K562 (cell line): Measurements from ENCODE around the gene FAM193A. TPM values are rescaled to one million over a fixed set of nuclear protein-coding genes. Genes with fewer than 3 reads are reported as not detected.

Source experiments
- ATAC-seq: fragments of 200-7000 bp; cut with Tn5 transposase; 3 replicates; pipeline ENCODE4 v1.9.1; 2020; ENCODE audit warnings: moderate library complexity
- BruUV-seq: library from RNA; stranded (reverse); fragments of 400-500 nt; replicated peaks from 2 replicates; lab custom pipeline; 2021; lab: Mats Ljungman, UMichigan
- CTCF ChIA-PET: fragments of 300-600 bp; formaldehyde crosslinking; extraction: SDS; loops from one replicate; lab custom pipeline; 2021; ENCODE audit warnings: low intra/inter-chr PET ratio; lab: Yijun Ruan, JAX
- POLR2A ChIA-PET: fragments of 300-600, 350-650 bp; sonication (Branson Sonifier 250); formaldehyde crosslinking; extraction: SDS; loops from one replicate; lab custom pipeline; 2021; ENCODE audit warnings: antibody characterized with exemption, inconsistent platforms; lab: Yijun Ruan, JAX
- DNase-seq, 4 experiments: peaks; one replicate each; pipeline versions ENCODE4 v3.0.0 to v3.0.0-alpha.2; 2011 to 2018; ENCODE audit warnings: low spot score in 3 of 4, mixed read lengths in 3 of 4; ENCODE audit errors: extremely low read depth in 1 of 4
- FAIRE-seq: peaks from 2 replicates; lab custom pipeline; 2011; peaks lifted over from hg19 to GRCh38; lab: Jason Lieb, UNC
- H2AFZ ChIP-seq: 2 replicates; pipeline ENCODE4 v1.6.0; 2011; ENCODE audit warnings: low read depth, low read length, control low read depth, inconsistent platforms
- H3K27ac ChIP-seq: fragments of 200-600 bp; 3 replicates; pipeline ENCODE4 v1.8.0; 2011; ENCODE audit warnings: low read depth, mild to moderate bottlenecking, control low read depth, inconsistent platforms, low read length, moderate library complexity, mixed read lengths; ENCODE audit errors: extremely low read depth
- H3K27me3 ChIP-seq, 2 experiments: fragments of 300-600 bp in 1 of 2; 2 replicates in 1 of 2; 3 replicates in 1 of 2; pipeline versions ENCODE4 v1.6.0 to v1.8.0; 2011; ENCODE audit warnings: inconsistent platforms in 2 of 2, low read length in 2 of 2, mild to moderate bottlenecking in 1 of 2, mixed read lengths in 1 of 2, moderate library complexity in 1 of 2; ENCODE audit not compliant: control insufficient read depth in 2 of 2, insufficient read depth in 2 of 2
- H3K36me3 ChIP-seq: fragments of 300-600 bp; 3 replicates; pipeline ENCODE4 v1.8.0; 2011; ENCODE audit warnings: mild to moderate bottlenecking, low read length, inconsistent platforms; ENCODE audit not compliant: control insufficient read depth, insufficient read depth
- H3K4me1 ChIP-seq, 2 experiments: fragments of 200-600 bp in 1 of 2; replicated peaks in 1 of 2; 2 replicates in 1 of 2; 3 replicates in 1 of 2; pipeline versions ENCODE4 v1.5.1 to v1.8.0; 2011; ENCODE audit warnings: inconsistent platforms in 2 of 2, low read length in 2 of 2, mild to moderate bottlenecking in 1 of 2, mixed read lengths in 1 of 2, moderate library complexity in 1 of 2; ENCODE audit not compliant: control insufficient read depth in 2 of 2, insufficient read depth in 2 of 2
- H3K4me2 ChIP-seq: 2 replicates; pipeline ENCODE4 v1.6.1; 2011; ENCODE audit warnings: low read length, control low read depth, inconsistent platforms, mixed read lengths; ENCODE audit not compliant: insufficient read depth
- H3K4me3 ChIP-seq: fragments of 200-600 bp; sonication (generic), shearing (Covaris generic); 2 replicates; pipeline ENCODE4 v1.5.1; 2016; ENCODE audit warnings: control low read depth, inconsistent platforms
- H3K79me2 ChIP-seq: fragments of 200-600 bp; 3 replicates; pipeline ENCODE4 v1.8.0; 2011; ENCODE audit warnings: low read length, inconsistent platforms; ENCODE audit not compliant: control insufficient read depth, insufficient read depth
- H3K9ac ChIP-seq, 2 experiments: 2 replicates each; pipeline versions ENCODE4 v1.6.0 to v1.6.1; 2011; ENCODE audit warnings: low read depth in 2 of 2, low read length in 2 of 2, control low read depth in 1 of 2, inconsistent platforms in 1 of 2, mild to moderate bottlenecking in 1 of 2, mixed read lengths in 1 of 2; ENCODE audit not compliant: insufficient read depth in 1 of 2
- H3K9me1 ChIP-seq: one replicate; pipeline ENCODE4 v1.6.0; 2011; ENCODE audit warnings: inconsistent platforms, mild to moderate bottlenecking, low read length, moderate library complexity; ENCODE audit not compliant: control insufficient read depth, insufficient read depth
- H3K9me3 ChIP-seq: replicated peaks from 2 replicates; pipeline ENCODE4 v1.5.1; 2011; ENCODE audit warnings: low read depth, low read length, inconsistent platforms; ENCODE audit not compliant: control insufficient read depth, insufficient read depth
- H4K20me1 ChIP-seq: replicated peaks from 2 replicates; pipeline ENCODE4 v1.6.1; 2011; ENCODE audit warnings: low read length, inconsistent platforms, mixed read lengths; ENCODE audit not compliant: control insufficient read depth, insufficient read depth
- BACH1 ChIP-seq: fragments of 200-800 bp; sonication (Bioruptor generic); IDR thresholded peaks from 2 replicates; pipeline ENCODE4 v1.6.1; 2016; ENCODE audit warnings: missing genetic modification characterization, missing compliant biosample characterization
- ESRRA ChIP-seq: fragments of 450-650 bp; IDR thresholded peaks from 2 replicates; pipeline ENCODE4 v1.6.1; 2014; ENCODE audit warnings: low read depth, mild to moderate bottlenecking, moderate library complexity, borderline replicate concordance
- HIVEP1 ChIP-seq: fragments of 250-450 bp; sonication (Bioruptor Pico); IDR thresholded peaks from 2 replicates; pipeline ENCODE4 v1.4.0; 2020; ENCODE audit warnings: mild to moderate bottlenecking
- HMGN3 ChIP-seq: IDR thresholded peaks from 2 replicates; pipeline ENCODE4 v1.6.1; 2011; ENCODE audit warnings: borderline replicate concordance, low read depth, mild to moderate bottlenecking, mixed read lengths, low read length; ENCODE audit not compliant: insufficient read length; ENCODE audit errors: extremely low read depth
- KLF1 ChIP-seq: fragments of 450-650 bp; IDR thresholded peaks from 2 replicates; pipeline ENCODE4 v1.6.1; 2016; ENCODE audit warnings: missing genetic modification characterization, missing compliant biosample characterization
- PBX2 ChIP-seq, 2 experiments: IDR thresholded peaks in 1 of 2; conservative IDR thresholded peaks in 1 of 2; 2 replicates each; pipeline ENCODE4 v1.6.1; 2016; ENCODE audit warnings: low read depth in 2 of 2, mild to moderate bottlenecking in 1 of 2, missing compliant biosample characterization in 1 of 2, missing genetic modification characterization in 1 of 2, moderate library complexity in 1 of 2
- PHF20 ChIP-seq: fragments of 450-650 bp; IDR thresholded peaks from 2 replicates; pipeline ENCODE4 v1.6.1; 2018; ENCODE audit not compliant: partially characterized antibody
- PPARD ChIP-seq: fragments of 250-450 bp; sonication (Bioruptor Pico); IDR thresholded peaks from 2 replicates; pipeline ENCODE4 v1.8.0; 2022; ENCODE audit warnings: inconsistent platforms, mild to moderate bottlenecking, moderate library complexity
- PTRF ChIP-seq: fragments of 450-650 bp; IDR thresholded peaks from 2 replicates; pipeline ENCODE4 v1.6.1; 2016; ENCODE audit warnings: mild to moderate bottlenecking, missing genetic modification characterization, missing compliant biosample characterization
- SMAD1 ChIP-seq: fragments of 150-350 bp; IDR thresholded peaks from 2 replicates; pipeline ENCODE4 v1.6.1; 2014; ENCODE audit warnings: low read length, low read depth; ENCODE audit not compliant: partially characterized antibody
- SMARCB1 ChIP-seq: IDR thresholded peaks from 2 replicates; pipeline ENCODE4 v1.6.1; 2011; ENCODE audit warnings: improper control_type of control experiment, low read depth; ENCODE audit not compliant: insufficient read length
- SNAPC5 ChIP-seq: fragments of 250-450 bp; sonication (Bioruptor Pico); IDR thresholded peaks from 2 replicates; pipeline ENCODE4 v1.8.0; 2021; ENCODE audit warnings: moderate library complexity, mild to moderate bottlenecking, inconsistent platforms
- SPI1 ChIP-seq: IDR thresholded peaks from 2 replicates; pipeline ENCODE4 v1.6.1; 2011; ENCODE audit warnings: low read depth, low read length, control low read depth, borderline replicate concordance
- TGIF2 ChIP-seq: sonication (generic); formaldehyde crosslinking; IDR thresholded peaks from 2 replicates; pipeline ENCODE4 v1.8.1; 2022; ENCODE audit warnings: mild to moderate bottlenecking, missing genetic modification reagents, moderate library complexity
- XRCC4 ChIP-seq: IDR thresholded peaks from one replicate; pipeline ENCODE4 v1.6.1; 2011; ENCODE audit not compliant: insufficient read depth, insufficient read length; ENCODE audit errors: extremely low read depth
- YBX1 ChIP-seq: fragments of 450-650 bp; IDR thresholded peaks from 2 replicates; pipeline ENCODE4 v1.7.1; 2016; ENCODE audit warnings: mild to moderate bottlenecking
- ZNF184 ChIP-seq: sonication (generic); formaldehyde crosslinking; IDR thresholded peaks from 2 replicates; pipeline ENCODE4 v1.5.0; 2020; ENCODE audit warnings: missing genetic modification reagents
- WGBS: fragments of 100-300 bp; shearing (Covaris generic); methylation state at CpG from one replicate; pipeline ENCODE4 v1.1.6; 2016; ENCODE audit warnings: low coverage, mixed read lengths; ENCODE audit not compliant: insufficient coverage; ENCODE audit errors: missing lambda C conversion rate; 5-methylcytosine and 5-hydroxymethylcytosine counted together
- in situ Hi-C: fragments of 300-500 bp; cut with MboI; formaldehyde crosslinking; loops from 4 replicates; pipeline ENCODE4 v1.15.0; 2018; ENCODE audit warnings: inconsistent platforms, mixed read lengths
- intact Hi-C: fragments of 100-400 bp; cut with micrococcal nuclease; formaldehyde crosslinking; loops from 2 replicates; pipeline ENCODE4 v1.14.2; 2022
- polyA plus RNA-seq, 8 experiments: library from polyadenylated mRNA; depleted of rRNA in 4 of 8; stranded (reverse) in 5 of 8; unstranded in 3 of 8; fragments of >200 nt; fragmentation: Nextera tagmentation in 2 of 8; fragmentation: Illumina TruSeq in 1 of 8; extraction: Ambion mirVana in 2 of 8; extraction: Trizol in 1 of 8; gene quantifications; 2 replicates each; pipeline versions ENCODE4 v1.2.1 to v1.2.3, GENCODE V29; 2011 to 2014; ENCODE audit warnings: inconsistent platforms in 1 of 8, missing spikeins in 1 of 8
- total RNA-seq, 7 experiments: library from RNA; depleted of rRNA in 6 of 7; stranded (reverse); fragments of >200 nt in 6 of 7; fragmentation: Illumina TruSeq in 2 of 7; extraction: Trizol in 2 of 7; gene quantifications; 2 replicates each; pipeline versions ENCODE4 v1.2.1 to v1.2.3, GENCODE V29; 2011 to 2021; ENCODE audit warnings: low replicate concordance in 1 of 7
- TF ChIP-seq, protein P1 (sequence below): fragments of 250-450 bp; sonication (Bioruptor Pico); IDR thresholded peaks from 2 replicates; pipeline ENCODE4 v1.5.0; 2021; ENCODE audit warnings: mild to moderate bottlenecking, moderate library complexity

Gene FAM193A
- total and polyA plus RNA-seq, 9 of the 15 experiments (the other 6 are each of a cell fraction or from before 2014, with no cell fraction given): 0.46 to 24.6 (median 9.6) TPM

GRCh38 chr4:2691313-2691712 lies 154.9 kb downstream of the FAM193A start:
- no peak overlapping the region for H2AFZ ChIP-seq
- H3K4me2 ChIP-seq: no peak overlapping the region
- no peaks in the 10 kb centered on the region for H3K79me2 ChIP-seq
- FAIRE-seq (no peak), ATAC-seq (no peak), DNase-seq (no peak)
- H3K4me1 ChIP-seq: peaks cover 0 to 3% of the 10 kb centered on the region in 2 experiments; a peak in 1 of 5 replicates
- H3K4me3 ChIP-seq: no peak overlapping the region
- BruUV-seq: no TSS peak
- ChIA-PET CTCF (no interaction called here), POLR2A (interaction anchor here (0.8 to 1.1 kb wide), 2 partner anchors 10 to 15 kb away, joined by 3 read pairs; no protein-coding TSS in a partner anchor)
- in situ Hi-C loops (no loop called here), intact Hi-C loops (no loop called here)
- no peak overlapping the region for H3K27ac ChIP-seq
- H3K9ac ChIP-seq: no peak overlapping the region
- no peaks in the 10 kb centered on the region for H3K9me1 ChIP-seq
- no peaks in the 10 kb centered on the region for H4K20me1 ChIP-seq
- 89% methylated on average over 5 of the region's 5 CpGs for WGBS
- no peaks in the 10 kb centered on the region for H3K27me3 ChIP-seq
- H3K9me3 ChIP-seq: no peaks in the 10 kb centered on the region
- peaks cover 90% of the 10 kb centered on the region; the same call in 2 of the 3 replicates for H3K36me3 ChIP-seq
- TF ChIP-seq PPARD (CRISPR knock-in tag): no peak
- TF ChIP-seq PHF20: no peak
- TF ChIP-seq YBX1: no peak
- TF ChIP-seq ZNF184 (CRISPR knock-in tag): no peak
- TF ChIP-seq ESRRA: no peak
- no peak for TF ChIP-seq SMAD1
- no peak for TF ChIP-seq TGIF2
- no peak for TF ChIP-seq HMGN3
- TF ChIP-seq SNAPC5: no peak
- no peak for TF ChIP-seq BACH1 (tag)
- no peak for TF ChIP-seq KLF1 (tag)
- TF ChIP-seq PTRF: no peak
- TF ChIP-seq SMARCB1: no peak
- TF ChIP-seq, protein P1, sequence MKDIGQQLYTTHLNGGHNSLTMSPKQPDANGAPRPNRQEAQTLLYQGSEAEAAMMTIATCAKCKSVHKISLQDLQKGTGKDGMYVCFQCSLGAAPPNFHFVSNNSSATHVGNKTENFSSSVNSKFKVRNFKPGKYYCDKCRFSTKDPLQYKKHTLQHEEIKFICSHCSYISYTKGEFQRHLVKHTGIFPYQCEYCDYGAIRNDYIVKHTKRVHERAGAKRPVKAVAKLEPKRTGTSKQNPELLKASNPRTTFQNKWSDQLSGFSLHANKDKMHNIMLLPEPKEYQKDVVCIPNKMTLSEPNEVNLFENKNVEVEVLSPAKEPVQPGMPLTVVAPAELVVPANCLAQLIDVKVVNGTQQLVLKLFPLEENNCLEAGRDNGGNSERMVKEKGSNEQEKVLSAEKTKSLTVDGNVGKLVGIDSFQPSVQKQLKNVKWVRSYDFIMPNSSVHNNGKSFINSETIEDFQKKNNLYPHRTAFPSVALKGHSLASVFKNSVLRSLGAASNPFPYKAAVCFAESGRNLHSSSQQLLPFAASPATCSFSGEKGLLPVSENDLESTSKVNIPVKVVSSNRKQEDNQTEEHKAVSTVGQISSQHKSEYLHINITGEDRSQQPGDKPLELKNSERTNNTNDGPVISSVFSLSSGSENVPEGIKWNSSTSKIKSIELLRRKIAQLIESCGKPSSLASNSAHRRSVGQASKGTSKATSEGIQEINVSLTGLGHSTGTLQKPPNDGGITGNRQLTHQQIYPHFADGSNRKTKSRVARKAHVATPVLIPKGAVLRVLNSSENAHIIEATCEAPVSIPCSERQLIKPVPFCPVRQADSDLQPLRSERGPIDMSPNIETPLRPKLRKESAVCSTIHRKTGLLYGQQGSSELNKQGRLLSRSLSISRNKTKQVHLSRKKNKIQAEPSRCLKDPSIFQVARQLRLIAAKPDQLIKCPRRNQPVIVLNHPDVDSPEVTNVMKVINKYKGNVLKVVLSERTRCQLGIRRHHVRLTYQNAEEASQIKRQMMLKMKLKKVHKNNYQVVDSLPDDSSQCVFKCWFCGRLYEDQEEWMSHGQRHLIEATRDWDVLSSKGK (CRISPR knock-in tag): no peak
- no peak for TF ChIP-seq HIVEP1
- no peak for TF ChIP-seq SPI1
- TF ChIP-seq PBX2 (CRISPR knock-in tag; IDR thresholded peaks at IDR 0.05; ENCODE audit: low read depth): no peak
- TF ChIP-seq PBX2 (tag; conservative IDR thresholded peaks at IDR 0.05; ENCODE audit: low read depth): no peak
- TF ChIP-seq XRCC4: no peak
